ENCODE results near the gene RBMS3. TPM values are rescaled to one million over a fixed set of nuclear protein-coding genes. Genes with fewer than 3 reads are reported as not detected.
A peak's percentile ranks its signal among the peaks of the same experiment; 100 is the strongest.

RBMS3 gene
- total and polyA plus RNA-seq, 2 experiments from 2014 or later: 34.9 to 37.1 TPM

GRCh38 chr3:29515451-29515850 lies 234.6 kb downstream of the RBMS3 start:
- Histone ChIP-seq H3K4me2 (peak overlapping the region; percentile 2), H3K27ac (no peak overlapping the region), H3K9me3 (ENCODE audit: low read depth) (no peaks in the 10 kb centered on the region), H4K20me1 (ENCODE audit: insufficient read depth, poor library complexity, severe bottlenecking) (no peaks in the 10 kb centered on the region), H3K4me1 (ENCODE audit: insufficient read depth) (peaks cover 17% of the 10 kb centered on the region), H3K9me2 (replicated peaks; ENCODE audit: insufficient read depth) (no peaks in the 10 kb centered on the region), H3K27me3 (no peaks in the 10 kb centered on the region), H2AFZ (no peak overlapping the region), H3K36me3 (replicated peaks; ENCODE audit: insufficient read depth, low read depth) (no peaks in the 10 kb centered on the region), H3K79me2 (peaks cover 9% of the 10 kb centered on the region), H3K4me3 (no peak overlapping the region)
- no peak for DNase-seq (ENCODE audit: low spot score)
- 58% methylated on average over 2 of the region's 2 CpGs for WGBS (ENCODE audit: low lambda C conversion rate, missing lambda C conversion rate)
- TF ChIP-seq EZH2 (IDR thresholded peaks at IDR 0.05; ENCODE audit: borderline replicate concordance) (no peak), CTCF (IDR thresholded peaks at IDR 0.05; ENCODE audit: poor library complexity) (no peak), EZH2phosphoT487 (IDR thresholded peaks at IDR 0.05; ENCODE audit: low read depth, severe bottlenecking, unreplicated experiment) (no peak)

GRCh38 chr3:29516164-29516563 lies 235.3 kb downstream of the RBMS3 start:
- WGBS (ENCODE audit: low lambda C conversion rate, missing lambda C conversion rate): 96% methylated on average over 4 of the region's 4 CpGs
- Histone ChIP-seq H3K4me2 (no peak overlapping the region), H4K20me1 (ENCODE audit: insufficient read depth, poor library complexity, severe bottlenecking) (no peaks in the 10 kb centered on the region), H3K36me3 (replicated peaks; ENCODE audit: insufficient read depth, low read depth) (no peaks in the 10 kb centered on the region), H3K79me2 (peaks cover 5% of the 10 kb centered on the region), H3K4me1 (ENCODE audit: insufficient read depth) (peaks cover 24% of the 10 kb centered on the region), H3K4me3 (no peak overlapping the region), H3K9me2 (replicated peaks; ENCODE audit: insufficient read depth) (no peaks in the 10 kb centered on the region), H3K27me3 (no peaks in the 10 kb centered on the region), H3K27ac (no peak overlapping the region), H2AFZ (no peak overlapping the region), H3K9me3 (ENCODE audit: low read depth) (no peaks in the 10 kb centered on the region)
- no peak for TF ChIP-seq CTCF (IDR thresholded peaks at IDR 0.05; ENCODE audit: poor library complexity)
- no peak for TF ChIP-seq EZH2phosphoT487 (IDR thresholded peaks at IDR 0.05; ENCODE audit: low read depth, severe bottlenecking, unreplicated experiment)
- TF ChIP-seq EZH2 (IDR thresholded peaks at IDR 0.05; ENCODE audit: borderline replicate concordance): no peak
- no peak for DNase-seq (ENCODE audit: low spot score)

- Histone ChIP-seq H3K4me2 (peak overlapping the region; percentile 6), H3K4me3 (no peak overlapping the region), H3K36me3 (replicated peaks; ENCODE audit: insufficient read depth, low read depth) (no peaks in the 10 kb centered on the region), H2AFZ (no peak overlapping the region), H3K27me3 (no peaks in the 10 kb centered on the region), H3K9me3 (ENCODE audit: low read depth) (no peaks in the 10 kb centered on the region), H3K79me2 (peaks cover 2% of the 10 kb centered on the region), H3K27ac (no peak overlapping the region), H4K20me1 (ENCODE audit: insufficient read depth, poor library complexity, severe bottlenecking) (no peaks in the 10 kb centered on the region), H3K4me1 (ENCODE audit: insufficient read depth) (peaks cover 24% of the 10 kb centered on the region), H3K9me2 (replicated peaks; ENCODE audit: insufficient read depth) (no peaks in the 10 kb centered on the region)
- WGBS (ENCODE audit: low lambda C conversion rate, missing lambda C conversion rate): 67% methylated on average over 3 of the region's 3 CpGs
- DNase-seq (ENCODE audit: low spot score): no peak
- no peak for TF ChIP-seq CTCF (IDR thresholded peaks at IDR 0.05; ENCODE audit: poor library complexity)
- no peak for TF ChIP-seq EZH2phosphoT487 (IDR thresholded peaks at IDR 0.05; ENCODE audit: low read depth, severe bottlenecking, unreplicated experiment)
- TF ChIP-seq EZH2 (IDR thresholded peaks at IDR 0.05; ENCODE audit: borderline replicate concordance): no peak
These were observed 239.9 kb downstream of the RBMS3 start for GRCh38 chr3:29520764-29521163.

GRCh38 chr3:29521293-29521692 lies 240.4 kb downstream of the RBMS3 start:
- Histone ChIP-seq H2AFZ (no peak overlapping the region), H4K20me1 (ENCODE audit: insufficient read depth, poor library complexity, severe bottlenecking) (no peaks in the 10 kb centered on the region), H3K27me3 (no peaks in the 10 kb centered on the region), H3K4me3 (no peak overlapping the region), H3K4me2 (peak overlapping the region; percentile 6), H3K9me2 (replicated peaks; ENCODE audit: insufficient read depth) (no peaks in the 10 kb centered on the region), H3K79me2 (peaks cover 2% of the 10 kb centered on the region), H3K27ac (peak overlapping the region; percentile 50), H3K4me1 (ENCODE audit: insufficient read depth) (peaks cover 25% of the 10 kb centered on the region), H3K36me3 (replicated peaks; ENCODE audit: insufficient read depth, low read depth) (no peaks in the 10 kb centered on the region), H3K9me3 (ENCODE audit: low read depth) (no peaks in the 10 kb centered on the region)
- DNase-seq (ENCODE audit: low spot score): no peak
- WGBS (ENCODE audit: low lambda C conversion rate, missing lambda C conversion rate): 47% methylated on average over 1 of the region's 1 CpG
- TF ChIP-seq EZH2phosphoT487 (IDR thresholded peaks at IDR 0.05; ENCODE audit: low read depth, severe bottlenecking, unreplicated experiment): no peak
- TF ChIP-seq CTCF (IDR thresholded peaks at IDR 0.05; ENCODE audit: poor library complexity): no peak
- no peak for TF ChIP-seq EZH2 (IDR thresholded peaks at IDR 0.05; ENCODE audit: borderline replicate concordance)

Data from hepatocyte (in vitro differentiated cells).